ENCODE data around the gene BAHCC1. TPM values are rescaled to one million over a fixed set of nuclear protein-coding genes. Genes with fewer than 3 reads are reported as not detected.

BAHCC1 gene
- total RNA-seq, 1 experiment from 2014 or later, result 74.2 TPM

GRCh38 chr17:81405411-81405872 lies 10.2 kb downstream of the BAHCC1 start:
- CTCF ChIA-PET, result interaction anchor here (0.6 kb wide), 1 partner anchor 1599 kb away, joined by 4 read pairs; no protein-coding TSS in a partner anchor
- H3K27me3 ChIP-seq (replicated peaks; ENCODE audit: insufficient read depth, low read depth, low read length, poor library complexity), result no peaks in the 10 kb centered on the region
- H3K36me3 ChIP-seq (ENCODE audit: insufficient read depth, low read length, poor library complexity, severe bottlenecking), result peaks cover 4% of the 10 kb centered on the region
- no peaks in the 10 kb centered on the region for H3K9me3 ChIP-seq (ENCODE audit: low read depth, low read length, poor library complexity, severe bottlenecking)
- no peak overlapping the region for H3K4me3 ChIP-seq (ENCODE audit: low read depth, low read length, poor library complexity, severe bottlenecking)
- peak; percentile 86 for DNase-seq (ENCODE audit: low spot score)
- no TSS peak for BruUV-seq (replicated peaks)
- TF ChIP-seq EZH2 (IDR thresholded peaks at IDR 0.05; ENCODE audit: borderline replicate concordance, low read depth, low read length, poor library complexity, severe bottlenecking), result no peak
- TF ChIP-seq CTCF (conservative IDR thresholded peaks at IDR 0.05; ENCODE audit: low read depth, low read length), result no peak
- intact Hi-C loops (cut with micrococcal nuclease; ENCODE audit: unreplicated experiment), result no loop called here
- POLR2A ChIA-PET (ENCODE audit: low non-redundant PET), result interaction anchor here (0.6 to 1.8 kb wide), 2 partner anchors 14 to 24 kb away, joined by 6 to 7 read pairs; no protein-coding TSS in a partner anchor
- peaks cover 88% of the 10 kb centered on the region for H3K4me1 ChIP-seq (ENCODE audit: insufficient read depth, low read length, poor library complexity, severe bottlenecking)
- H3K27ac ChIP-seq (ENCODE audit: low read depth, low read length, poor library complexity, severe bottlenecking), result peak overlapping the region; percentile 100

DNA sequence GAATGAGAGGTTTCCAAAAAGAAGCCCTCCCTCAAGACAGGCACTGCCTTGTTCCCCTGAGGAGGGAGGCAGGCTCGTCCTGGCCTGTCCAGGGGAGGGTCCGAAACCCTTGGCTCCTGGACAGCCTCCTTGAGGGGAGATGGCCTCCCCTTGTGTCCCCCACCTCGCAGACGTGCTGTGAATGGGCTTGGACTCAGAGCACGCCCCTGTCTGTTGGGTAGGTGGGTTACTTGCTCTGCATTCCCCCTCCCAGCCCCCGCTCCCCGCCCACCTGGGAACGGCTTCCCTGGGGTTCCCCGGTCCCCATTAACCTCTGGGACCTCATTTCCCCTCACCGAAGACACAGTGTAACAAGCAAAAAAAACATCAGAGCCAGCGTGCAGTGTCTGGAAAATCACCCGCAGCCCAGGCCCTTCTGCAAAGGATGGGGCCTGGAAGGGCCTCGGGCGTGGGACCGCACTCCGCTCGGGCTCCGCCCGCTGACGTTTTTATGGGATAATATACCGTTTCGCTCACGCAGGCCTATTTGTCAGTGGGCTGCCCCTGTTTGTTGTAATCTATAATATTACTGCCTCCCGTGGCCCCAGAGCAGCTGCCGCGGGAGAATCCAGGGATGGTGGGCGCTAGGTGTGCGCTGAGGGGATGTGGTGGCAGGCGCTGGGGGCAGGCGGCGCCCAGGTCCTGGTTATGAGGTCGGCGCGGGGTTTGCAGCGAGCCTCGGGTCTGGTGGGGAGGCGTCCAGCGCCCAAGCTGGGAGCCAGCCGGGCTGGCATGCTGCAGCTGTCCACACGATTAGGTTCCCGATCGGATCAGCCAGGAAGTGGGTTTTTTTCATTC lies 11.1 kb downstream of the BAHCC1 start:
- peaks cover 90% of the 10 kb centered on the region for H3K4me1 ChIP-seq (ENCODE audit: insufficient read depth, low read length, poor library complexity, severe bottlenecking)
- POLR2A ChIA-PET (ENCODE audit: low non-redundant PET), result interaction anchor here (1.8 kb wide), 1 partner anchor 13 kb away, joined by 7 read pairs; no protein-coding TSS in a partner anchor

GRCh38 chr17:81408049-81408448 lies 12.8 kb downstream of the BAHCC1 start:
- Histone ChIP-seq H3K4me3 (ENCODE audit: low read depth, low read length, poor library complexity, severe bottlenecking) (no peak overlapping the region), H3K27me3 (replicated peaks; ENCODE audit: insufficient read depth, low read depth, low read length, poor library complexity) (no peaks in the 10 kb centered on the region), H3K4me1 (ENCODE audit: insufficient read depth, low read length, poor library complexity, severe bottlenecking) (peaks cover 90% of the 10 kb centered on the region), H3K27ac (ENCODE audit: low read depth, low read length, poor library complexity, severe bottlenecking) (peak overlapping the region; percentile 100), H3K36me3 (ENCODE audit: insufficient read depth, low read length, poor library complexity, severe bottlenecking) (no peaks in the 10 kb centered on the region), H3K9me3 (ENCODE audit: low read depth, low read length, poor library complexity, severe bottlenecking) (no peaks in the 10 kb centered on the region)
- TF ChIP-seq CTCF (conservative IDR thresholded peaks at IDR 0.05; ENCODE audit: low read depth, low read length) (no peak), EZH2 (IDR thresholded peaks at IDR 0.05; ENCODE audit: borderline replicate concordance, low read depth, low read length, poor library complexity, severe bottlenecking) (no peak)
- DNase-seq (ENCODE audit: low spot score), result no peak
- intact Hi-C loops (cut with micrococcal nuclease; ENCODE audit: unreplicated experiment), result no loop called here
- CTCF ChIA-PET, result no interaction called here
- no TSS peak for BruUV-seq (replicated peaks)
- POLR2A ChIA-PET (ENCODE audit: low non-redundant PET), result no interaction called here

More for the DNA sequence above, 11.1 kb downstream of the BAHCC1 start:
- peak; percentile 68 for DNase-seq (ENCODE audit: low spot score)
- CTCF ChIA-PET, result interaction anchor here (0.6 kb wide), 1 partner anchor 9 kb away, joined by 5 read pairs; no protein-coding TSS in a partner anchor
- Histone ChIP-seq H3K36me3 (ENCODE audit: insufficient read depth, low read length, poor library complexity, severe bottlenecking) (peaks cover 4% of the 10 kb centered on the region), H3K27ac (ENCODE audit: low read depth, low read length, poor library complexity, severe bottlenecking) (peak overlapping the region; percentile 100), H3K4me3 (ENCODE audit: low read depth, low read length, poor library complexity, severe bottlenecking) (no peak overlapping the region), H3K27me3 (replicated peaks; ENCODE audit: insufficient read depth, low read depth, low read length, poor library complexity) (no peaks in the 10 kb centered on the region), H3K9me3 (ENCODE audit: low read depth, low read length, poor library complexity, severe bottlenecking) (no peaks in the 10 kb centered on the region)
- TF ChIP-seq CTCF (conservative IDR thresholded peaks at IDR 0.05; ENCODE audit: low read depth, low read length) (no peak), EZH2 (IDR thresholded peaks at IDR 0.05; ENCODE audit: borderline replicate concordance, low read depth, low read length, poor library complexity, severe bottlenecking) (no peak)
- intact Hi-C loops (cut with micrococcal nuclease; ENCODE audit: unreplicated experiment), result no loop called here
- BruUV-seq (replicated peaks), result no TSS peak
